ENCODE measurements around the gene MVP. TPM values are rescaled to one million over a fixed set of nuclear protein-coding genes. Genes with fewer than 3 reads are reported as not detected.

Gene MVP
- total RNA-seq, 1 donor from 2014 or later, result 2.4 TPM

DNA sequence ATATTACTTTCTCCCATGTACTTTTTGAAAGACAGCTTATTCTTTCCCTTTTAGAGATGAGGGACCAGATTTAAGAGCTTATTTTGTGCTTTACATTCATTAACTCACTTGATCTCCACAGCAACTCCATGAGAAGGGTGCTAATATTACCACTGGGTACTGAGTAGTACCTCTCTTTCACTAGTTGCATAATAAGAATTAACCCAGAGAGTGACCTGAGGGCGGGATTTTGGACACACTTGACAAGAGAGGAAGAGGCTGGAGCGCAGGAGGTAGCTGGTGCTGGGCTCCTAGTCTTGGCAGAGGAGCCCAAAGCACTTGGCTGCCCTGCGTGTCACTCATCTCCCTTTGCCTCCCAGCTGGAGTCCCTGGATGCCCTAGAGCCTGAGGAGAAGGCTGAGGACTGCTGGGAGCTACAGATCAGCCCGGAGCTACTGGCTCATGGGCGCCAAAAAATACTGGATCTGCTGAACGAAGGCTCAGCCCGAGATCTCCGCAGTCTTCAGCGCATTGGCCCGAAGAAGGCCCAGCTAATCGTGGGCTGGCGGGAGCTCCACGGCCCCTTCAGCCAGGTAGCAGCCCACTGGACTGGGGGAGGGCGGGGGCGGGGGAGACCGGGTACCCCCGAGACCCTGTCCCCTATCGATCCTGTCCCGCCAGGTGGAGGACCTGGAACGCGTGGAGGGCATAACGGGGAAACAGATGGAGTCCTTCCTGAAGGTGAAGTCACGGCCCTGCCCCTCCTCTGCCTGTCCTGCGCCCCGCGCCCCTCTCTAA lies 15.6 kb upstream of the MVP start:
- no peaks in the 10 kb centered on the region for H3K27me3 ChIP-seq
- no peaks in the 10 kb centered on the region for H3K9me3 ChIP-seq (ENCODE audit: low read depth)
- no peaks in the 10 kb centered on the region for H3K36me3 ChIP-seq
- H3K4me3 ChIP-seq, result peak overlapping the region; percentile 50
- DNase-seq (ENCODE audit: low spot score), result peak; percentile 43
- H3K27ac ChIP-seq, result peak overlapping the region; percentile 86
- H3K4me2 ChIP-seq, result peak overlapping the region; percentile 86
- H3K4me1 ChIP-seq, result peaks cover 25% of the 10 kb centered on the region
- Mint-ChIP-seq H3K27ac (peak overlapping the region; percentile 98), H3K4me3 (peak overlapping the region; percentile 98), H3K4me1 (peaks cover 34% of the 10 kb centered on the region), H3K27me3 (ENCODE audit: insufficient read depth, low read depth) (peaks cover 8% of the 10 kb centered on the region), H3K36me3 (peaks cover 21% of the 10 kb centered on the region), H3K9me3 (no peaks in the 10 kb centered on the region)
- H3K79me2 ChIP-seq (ENCODE audit: low read depth), result peaks cover 31% of the 10 kb centered on the region
- no peak overlapping the region for H2AFZ ChIP-seq (replicated peaks)
- H3K9ac ChIP-seq, result peak overlapping the region; percentile 12
- no peak for TF ChIP-seq CTCF (IDR thresholded peaks at IDR 0.05)
- no peak for TF ChIP-seq EZH2 (IDR thresholded peaks at IDR 0.05)
- no peak for TF ChIP-seq EZH2phosphoT487 (IDR thresholded peaks at IDR 0.05)
- peaks cover 61% of the 10 kb centered on the region for H3F3A ChIP-seq (ENCODE audit: low read depth)
- H4K20me1 ChIP-seq (ENCODE audit: low read depth), result peaks cover 25% of the 10 kb centered on the region

DNA sequence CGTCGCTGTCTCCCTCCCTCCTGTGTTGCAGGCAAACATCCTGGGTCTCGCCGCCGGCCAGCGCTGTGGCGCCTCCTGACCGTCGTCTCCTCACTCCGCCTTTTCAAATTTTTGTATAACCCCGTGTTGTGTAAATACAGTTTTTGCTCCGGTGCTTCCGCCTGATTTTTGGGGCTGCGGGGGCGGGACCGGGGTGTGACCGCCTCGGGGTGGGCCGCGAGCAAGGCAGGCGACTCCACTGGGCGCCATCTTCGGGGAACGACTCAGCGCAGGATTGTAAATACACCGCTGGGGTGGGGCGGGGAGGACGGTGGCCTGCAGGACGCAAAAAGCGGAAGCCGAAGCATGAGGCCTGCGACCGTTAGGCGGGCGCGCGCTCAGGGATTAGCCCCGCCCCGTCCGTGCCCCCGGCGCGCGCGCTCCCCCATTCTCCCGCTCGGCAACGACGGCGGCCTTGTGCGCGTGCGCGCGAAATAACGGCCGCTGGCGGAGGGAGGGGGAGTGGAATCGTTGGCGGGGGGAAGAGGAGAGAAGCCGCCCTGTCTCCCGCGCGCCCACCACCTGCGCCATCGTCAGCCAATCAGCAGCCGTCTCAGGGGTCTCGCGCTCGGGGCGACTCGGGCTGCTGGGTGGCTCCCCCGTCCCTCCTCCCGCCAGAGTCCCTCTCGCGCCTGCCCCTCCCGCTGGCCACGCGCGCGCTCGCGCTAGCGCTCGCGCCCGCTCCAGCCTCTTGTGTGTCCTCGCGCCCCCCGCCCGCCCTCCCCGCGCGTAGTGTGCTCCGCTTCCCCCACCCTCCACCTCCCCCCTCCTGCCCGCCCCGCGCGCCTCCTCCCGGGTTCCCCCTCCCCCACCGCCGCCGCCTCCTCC lies 14.8 kb upstream of the MVP start:
- H3K4me3 Mint-ChIP-seq, result peak overlapping the region; percentile 98
- peak overlapping the region; percentile 86 for H3K4me2 ChIP-seq
- H3K79me2 ChIP-seq (ENCODE audit: low read depth), result peaks cover 39% of the 10 kb centered on the region
- peaks cover 42% of the 10 kb centered on the region for H3K4me1 Mint-ChIP-seq
- H2AFZ ChIP-seq (replicated peaks), result no peak overlapping the region
- H3K9ac ChIP-seq, result peak overlapping the region; percentile 12
- DNase-seq (ENCODE audit: low spot score), result peak; percentile 98
- peak overlapping the region; percentile 98 for H3K27ac Mint-ChIP-seq
- TF ChIP-seq EZH2 (IDR thresholded peaks at IDR 0.05) (no peak), CTCF (IDR thresholded peaks at IDR 0.05) (peak; percentile 20)
- H3K4me1 ChIP-seq, result peaks cover 33% of the 10 kb centered on the region
- H3K36me3 ChIP-seq, result no peaks in the 10 kb centered on the region
- H3K9me3 ChIP-seq (ENCODE audit: low read depth), result no peaks in the 10 kb centered on the region
- H3K36me3 Mint-ChIP-seq, result peaks cover 23% of the 10 kb centered on the region
- peaks cover 10% of the 10 kb centered on the region for H3K27me3 Mint-ChIP-seq (ENCODE audit: insufficient read depth, low read depth)
- H3K9me3 Mint-ChIP-seq, result no peaks in the 10 kb centered on the region
- peaks cover 33% of the 10 kb centered on the region for H4K20me1 ChIP-seq (ENCODE audit: low read depth)
- no peaks in the 10 kb centered on the region for H3K27me3 ChIP-seq
- H3F3A ChIP-seq (ENCODE audit: low read depth), result peaks cover 69% of the 10 kb centered on the region
- peak overlapping the region; percentile 50 for H3K4me3 ChIP-seq
- peak overlapping the region; percentile 86 for H3K27ac ChIP-seq

DNA sequence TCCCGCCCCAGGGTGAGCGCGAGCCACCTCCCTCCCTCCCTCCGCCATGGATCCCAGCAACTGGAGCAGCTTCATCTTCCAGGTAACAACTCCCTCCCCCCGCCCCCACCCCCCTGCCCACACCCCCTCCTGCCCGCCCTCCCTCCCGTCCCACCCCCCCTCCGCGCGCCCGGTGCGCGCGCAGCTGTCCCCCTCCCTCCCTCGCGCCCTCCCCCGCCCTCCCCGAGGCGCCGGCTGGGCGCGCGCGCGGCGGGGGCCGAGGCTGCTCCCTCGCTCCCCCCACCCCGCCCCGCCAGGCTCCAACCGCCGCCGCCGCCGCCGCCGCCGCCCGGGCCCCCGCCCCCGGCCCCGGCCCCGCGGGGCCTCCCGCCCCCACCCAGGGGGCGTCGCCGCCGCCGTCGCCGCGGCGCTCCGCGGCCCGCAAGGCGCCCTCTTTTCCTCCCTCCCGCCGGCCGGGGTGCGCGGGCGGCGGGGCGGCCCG lies 14.1 kb upstream of the MVP start, which contains the start of gene MAZ:
Gene MAZ, plus strand, starts transcription at position 431 of the 481 bp plus-strand sequence. CDS start 173 bp downstream, outside the sequence.
- Histone ChIP-seq H3K27ac (peak within 1 kb of the TSS; percentile 86), H2AFZ (replicated peaks) (no peak within 1 kb of the TSS), H3K36me3 (no peaks in the 10 kb centered on the region), H3K27me3 (no peaks in the 10 kb centered on the region), H3K9ac (no peak within 1 kb of the TSS), H4K20me1 (ENCODE audit: low read depth) (peaks cover 37% of the 10 kb centered on the region), H3K79me2 (ENCODE audit: low read depth) (peaks cover 42% of the 10 kb centered on the region), H3K4me3 (peak within 1 kb of the TSS; percentile 78), H3K4me2 (peak within 1 kb of the TSS; percentile 88), H3K9me3 (ENCODE audit: low read depth) (no peaks in the 10 kb centered on the region), H3F3A (ENCODE audit: low read depth) (peaks cover 76% of the 10 kb centered on the region), H3K4me1 (peaks cover 38% of the 10 kb centered on the region)
- no peak for DNase-seq (ENCODE audit: low spot score)
- Mint-ChIP-seq H3K9me3 (no peaks in the 10 kb centered on the region), H3K4me3 (peak within 1 kb of the TSS; percentile 98), H3K27me3 (ENCODE audit: insufficient read depth, low read depth) (peaks cover 10% of the 10 kb centered on the region), H3K4me1 (peaks cover 49% of the 10 kb centered on the region), H3K36me3 (peaks cover 18% of the 10 kb centered on the region), H3K27ac (no peak within 1 kb of the TSS)
- TF ChIP-seq EZH2 (IDR thresholded peaks at IDR 0.05), result no peak
- TF ChIP-seq CTCF (IDR thresholded peaks at IDR 0.05), result no peak
- no peak for TF ChIP-seq EZH2phosphoT487 (IDR thresholded peaks at IDR 0.05)
